SK-N-SH treated with all-trans-retinoic acid at 6 μM for 48 hours (cell line): ENCODE data around the gene ARID5B.

Experiments
- ATAC-seq: fragments of 200-7000 bp; cut with Tn5 transposase; 3 replicates; pipeline ENCODE4 v1.9.1; 2020; ENCODE audit warnings: mild to moderate bottlenecking, moderate library complexity
- ARNTL ChIP-seq: fragments of 450-650 bp; formaldehyde crosslinking; IDR thresholded peaks from 2 replicates; pipeline ENCODE4 v1.5.0; 2020; ENCODE audit warnings: low read depth, mild to moderate bottlenecking, moderate library complexity, borderline replicate concordance
- BACH2 ChIP-seq: fragments of 250-450 bp; sonication (Bioruptor Pico); IDR thresholded peaks from 2 replicates; pipeline ENCODE4 v1.9.0; 2021; ENCODE audit warnings: mild to moderate bottlenecking, borderline replicate concordance
- CSDC2 ChIP-seq: fragments of 250-450 bp; sonication (Bioruptor Pico); IDR thresholded peaks from 2 replicates; pipeline ENCODE4 v1.5.0; 2020; ENCODE audit warnings: mild to moderate bottlenecking, moderate library complexity
- ESRRG ChIP-seq: fragments of 250-450 bp; sonication (Bioruptor Pico); IDR thresholded peaks from 2 replicates; pipeline ENCODE4 v1.6.1; 2021; ENCODE audit warnings: mild to moderate bottlenecking
- GLIS3 ChIP-seq: fragments of 250-450 bp; sonication (Bioruptor Pico); IDR thresholded peaks from 2 replicates; pipeline ENCODE4 v1.5.0; 2020; ENCODE audit warnings: mild to moderate bottlenecking, moderate library complexity
- ISL1 ChIP-seq: fragments of 250-450 bp; sonication (Bioruptor Pico); IDR thresholded peaks from 2 replicates; pipeline ENCODE4 v2.1.2; 2022; ENCODE audit warnings: mild to moderate bottlenecking, moderate library complexity
- OSR1 ChIP-seq: fragments of 250-450 bp; sonication (Bioruptor Pico); IDR thresholded peaks from 2 replicates; pipeline ENCODE4 v1.8.0; 2022; ENCODE audit warnings: moderate library complexity, mild to moderate bottlenecking, inconsistent platforms
- PPARA ChIP-seq: fragments of 250-450 bp; sonication (Bioruptor Pico); IDR thresholded peaks from 2 replicates; pipeline ENCODE4 v1.5.0; 2020; ENCODE audit warnings: mild to moderate bottlenecking, borderline replicate concordance
- RARB ChIP-seq: fragments of 250-450 bp; sonication (Bioruptor Pico); IDR thresholded peaks from 2 replicates; pipeline ENCODE4 v1.8.0; 2021; ENCODE audit warnings: mild to moderate bottlenecking, moderate library complexity
- TCF4 ChIP-seq: fragments of 250-450 bp; sonication (Bioruptor Pico); IDR thresholded peaks from 2 replicates; pipeline ENCODE4 v1.8.0; 2021; ENCODE audit warnings: mild to moderate bottlenecking, moderate library complexity, borderline replicate concordance
- TOX ChIP-seq: fragments of 250-450 bp; sonication (Bioruptor Pico); IDR thresholded peaks from 2 replicates; pipeline ENCODE4 v1.8.0; 2021; ENCODE audit warnings: mild to moderate bottlenecking, moderate library complexity, borderline replicate concordance
- ZC3H10 ChIP-seq: fragments of 250-450 bp; sonication (Bioruptor Pico); IDR thresholded peaks from 2 replicates; pipeline ENCODE4 v1.5.1; 2021; ENCODE audit warnings: mild to moderate bottlenecking, moderate library complexity
- ZFP3 ChIP-seq: fragments of 250-450 bp; sonication (Bioruptor Pico); IDR thresholded peaks from 2 replicates; pipeline ENCODE4 v1.5.0; 2020; ENCODE audit warnings: mild to moderate bottlenecking, moderate library complexity
- ZFP30 ChIP-seq: fragments of 450-650 bp; formaldehyde crosslinking; IDR thresholded peaks from 2 replicates; pipeline ENCODE4 v1.5.0; 2022; ENCODE audit warnings: mild to moderate bottlenecking, moderate library complexity
- ZNF565 ChIP-seq: fragments of 450-650 bp; formaldehyde crosslinking; conservative IDR thresholded peaks from 2 replicates; pipeline ENCODE4 v1.5.0; 2020; ENCODE audit warnings: low read depth, mild to moderate bottlenecking, moderate library complexity
- ZNF8 ChIP-seq: fragments of 450-650 bp; formaldehyde crosslinking; IDR thresholded peaks from 2 replicates; pipeline ENCODE4 v1.5.0; 2020; ENCODE audit warnings: mild to moderate bottlenecking, moderate library complexity
- TF ChIP-seq, protein P1 (sequence below): fragments of 250-450 bp; sonication (Bioruptor Pico); IDR thresholded peaks from 2 replicates; pipeline ENCODE4 v1.8.0; 2021; ENCODE audit warnings: low read depth, mild to moderate bottlenecking, moderate library complexity, borderline replicate concordance
- TF ChIP-seq, protein P2 (sequence below): fragments of 250-450 bp; sonication (Bioruptor Pico); IDR thresholded peaks from 2 replicates; pipeline ENCODE4 v1.5.1; 2020; ENCODE audit warnings: low read depth, mild to moderate bottlenecking, moderate library complexity
- TF ChIP-seq, protein P3 (sequence below): fragments of 250-450 bp; sonication (Bioruptor Pico); IDR thresholded peaks from 2 replicates; pipeline ENCODE4 v1.5.1; 2021; ENCODE audit warnings: mild to moderate bottlenecking, moderate library complexity
- TF ChIP-seq, protein P4 (sequence below): fragments of 250-450 bp; sonication (Bioruptor Pico); IDR thresholded peaks from 2 replicates; pipeline ENCODE4 v1.5.0; 2020; ENCODE audit warnings: mild to moderate bottlenecking, moderate library complexity
- TF ChIP-seq, protein P5 (sequence below): fragments of 250-450 bp; sonication (Bioruptor Pico); IDR thresholded peaks from 2 replicates; pipeline ENCODE4 v1.8.0; 2020; ENCODE audit warnings: mild to moderate bottlenecking, moderate library complexity, borderline replicate concordance

Gene ARID5B

DNA sequence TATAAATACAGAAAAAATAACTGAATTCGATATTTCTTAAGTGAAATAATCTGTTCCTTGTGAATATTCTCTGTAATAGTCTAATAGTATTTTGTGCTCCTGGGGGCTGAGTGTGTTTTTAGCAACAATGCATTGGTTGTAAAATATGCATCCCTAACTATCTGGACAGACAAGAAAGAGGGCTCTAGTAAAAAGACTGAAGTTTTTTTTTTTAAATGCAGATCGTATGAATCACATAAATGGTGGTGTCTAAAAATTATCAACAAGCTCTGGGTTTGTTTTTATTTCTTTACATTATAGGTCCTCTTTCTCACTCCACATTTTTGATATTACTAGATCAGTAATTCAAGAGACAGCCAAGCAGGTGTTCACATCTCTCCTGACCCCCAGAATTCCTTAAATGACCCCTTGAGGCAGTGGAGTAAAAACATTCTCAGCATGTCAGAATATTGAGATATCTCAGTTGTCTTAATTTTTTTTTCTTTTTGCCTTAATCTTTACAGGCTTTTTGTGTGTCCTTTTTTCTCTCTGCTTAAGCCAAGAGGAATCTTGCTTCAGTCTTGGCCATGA, 18.2 kb downstream of the ARID5B start:
- TF ChIP-seq, protein P1, sequence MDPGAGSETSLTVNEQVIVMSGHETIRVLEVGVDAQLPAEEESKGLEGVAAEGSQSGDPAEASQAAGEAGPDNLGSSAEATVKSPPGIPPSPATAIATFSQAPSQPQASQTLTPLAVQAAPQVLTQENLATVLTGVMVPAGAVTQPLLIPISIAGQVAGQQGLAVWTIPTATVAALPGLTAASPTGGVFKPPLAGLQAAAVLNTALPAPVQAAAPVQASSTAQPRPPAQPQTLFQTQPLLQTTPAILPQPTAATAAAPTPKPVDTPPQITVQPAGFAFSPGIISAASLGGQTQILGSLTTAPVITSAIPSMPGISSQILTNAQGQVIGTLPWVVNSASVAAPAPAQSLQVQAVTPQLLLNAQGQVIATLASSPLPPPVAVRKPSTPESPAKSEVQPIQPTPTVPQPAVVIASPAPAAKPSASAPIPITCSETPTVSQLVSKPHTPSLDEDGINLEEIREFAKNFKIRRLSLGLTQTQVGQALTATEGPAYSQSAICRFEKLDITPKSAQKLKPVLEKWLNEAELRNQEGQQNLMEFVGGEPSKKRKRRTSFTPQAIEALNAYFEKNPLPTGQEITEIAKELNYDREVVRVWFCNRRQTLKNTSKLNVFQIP (CRISPR knock-in tag): no peak
- TF ChIP-seq TCF4 (CRISPR knock-in tag): no peak
- no peak for TF ChIP-seq ARNTL (CRISPR knock-in tag)
- no peak for TF ChIP-seq PPARA (CRISPR knock-in tag)
- TF ChIP-seq ISL1: no peak
- TF ChIP-seq, protein P2, sequence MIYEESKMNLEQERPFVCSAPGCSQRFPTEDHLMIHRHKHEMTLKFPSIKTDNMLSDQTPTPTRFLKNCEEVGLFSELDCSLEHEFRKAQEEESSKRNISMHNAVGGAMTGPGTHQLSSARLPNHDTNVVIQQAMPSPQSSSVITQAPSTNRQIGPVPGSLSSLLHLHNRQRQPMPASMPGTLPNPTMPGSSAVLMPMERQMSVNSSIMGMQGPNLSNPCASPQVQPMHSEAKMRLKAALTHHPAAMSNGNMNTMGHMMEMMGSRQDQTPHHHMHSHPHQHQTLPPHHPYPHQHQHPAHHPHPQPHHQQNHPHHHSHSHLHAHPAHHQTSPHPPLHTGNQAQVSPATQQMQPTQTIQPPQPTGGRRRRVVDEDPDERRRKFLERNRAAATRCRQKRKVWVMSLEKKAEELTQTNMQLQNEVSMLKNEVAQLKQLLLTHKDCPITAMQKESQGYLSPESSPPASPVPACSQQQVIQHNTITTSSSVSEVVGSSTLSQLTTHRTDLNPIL (CRISPR knock-in tag): no peak
- TF ChIP-seq, protein P3, sequence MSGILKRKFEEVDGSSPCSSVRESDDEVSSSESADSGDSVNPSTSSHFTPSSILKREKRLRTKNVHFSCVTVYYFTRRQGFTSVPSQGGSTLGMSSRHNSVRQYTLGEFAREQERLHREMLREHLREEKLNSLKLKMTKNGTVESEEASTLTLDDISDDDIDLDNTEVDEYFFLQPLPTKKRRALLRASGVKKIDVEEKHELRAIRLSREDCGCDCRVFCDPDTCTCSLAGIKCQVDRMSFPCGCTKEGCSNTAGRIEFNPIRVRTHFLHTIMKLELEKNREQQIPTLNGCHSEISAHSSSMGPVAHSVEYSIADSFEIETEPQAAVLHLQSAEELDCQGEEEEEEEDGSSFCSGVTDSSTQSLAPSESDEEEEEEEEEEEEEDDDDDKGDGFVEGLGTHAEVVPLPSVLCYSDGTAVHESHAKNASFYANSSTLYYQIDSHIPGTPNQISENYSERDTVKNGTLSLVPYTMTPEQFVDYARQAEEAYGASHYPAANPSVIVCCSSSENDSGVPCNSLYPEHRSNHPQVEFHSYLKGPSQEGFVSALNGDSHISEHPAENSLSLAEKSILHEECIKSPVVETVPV (CRISPR knock-in tag): no peak
- TF ChIP-seq CSDC2 (CRISPR knock-in tag): no peak
- TF ChIP-seq, protein P4, sequence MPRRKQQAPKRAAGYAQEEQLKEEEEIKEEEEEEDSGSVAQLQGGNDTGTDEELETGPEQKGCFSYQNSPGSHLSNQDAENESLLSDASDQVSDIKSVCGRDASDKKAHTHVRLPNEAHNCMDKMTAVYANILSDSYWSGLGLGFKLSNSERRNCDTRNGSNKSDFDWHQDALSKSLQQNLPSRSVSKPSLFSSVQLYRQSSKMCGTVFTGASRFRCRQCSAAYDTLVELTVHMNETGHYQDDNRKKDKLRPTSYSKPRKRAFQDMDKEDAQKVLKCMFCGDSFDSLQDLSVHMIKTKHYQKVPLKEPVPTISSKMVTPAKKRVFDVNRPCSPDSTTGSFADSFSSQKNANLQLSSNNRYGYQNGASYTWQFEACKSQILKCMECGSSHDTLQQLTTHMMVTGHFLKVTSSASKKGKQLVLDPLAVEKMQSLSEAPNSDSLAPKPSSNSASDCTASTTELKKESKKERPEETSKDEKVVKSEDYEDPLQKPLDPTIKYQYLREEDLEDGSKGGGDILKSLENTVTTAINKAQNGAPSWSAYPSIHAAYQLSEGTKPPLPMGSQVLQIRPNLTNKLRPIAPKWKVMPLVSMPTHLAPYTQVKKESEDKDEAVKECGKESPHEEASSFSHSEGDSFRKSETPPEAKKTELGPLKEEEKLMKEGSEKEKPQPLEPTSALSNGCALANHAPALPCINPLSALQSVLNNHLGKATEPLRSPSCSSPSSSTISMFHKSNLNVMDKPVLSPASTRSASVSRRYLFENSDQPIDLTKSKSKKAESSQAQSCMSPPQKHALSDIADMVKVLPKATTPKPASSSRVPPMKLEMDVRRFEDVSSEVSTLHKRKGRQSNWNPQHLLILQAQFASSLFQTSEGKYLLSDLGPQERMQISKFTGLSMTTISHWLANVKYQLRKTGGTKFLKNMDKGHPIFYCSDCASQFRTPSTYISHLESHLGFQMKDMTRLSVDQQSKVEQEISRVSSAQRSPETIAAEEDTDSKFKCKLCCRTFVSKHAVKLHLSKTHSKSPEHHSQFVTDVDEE (CRISPR knock-in tag): no peak
- TF ChIP-seq ESRRG: no peak
- no peak for TF ChIP-seq TOX (CRISPR knock-in tag)
- TF ChIP-seq BACH2: no peak
- TF ChIP-seq ZFP30 (CRISPR knock-in tag): no peak
- no peak for TF ChIP-seq RARB (CRISPR knock-in tag)
- no peak for ATAC-seq

DNA sequence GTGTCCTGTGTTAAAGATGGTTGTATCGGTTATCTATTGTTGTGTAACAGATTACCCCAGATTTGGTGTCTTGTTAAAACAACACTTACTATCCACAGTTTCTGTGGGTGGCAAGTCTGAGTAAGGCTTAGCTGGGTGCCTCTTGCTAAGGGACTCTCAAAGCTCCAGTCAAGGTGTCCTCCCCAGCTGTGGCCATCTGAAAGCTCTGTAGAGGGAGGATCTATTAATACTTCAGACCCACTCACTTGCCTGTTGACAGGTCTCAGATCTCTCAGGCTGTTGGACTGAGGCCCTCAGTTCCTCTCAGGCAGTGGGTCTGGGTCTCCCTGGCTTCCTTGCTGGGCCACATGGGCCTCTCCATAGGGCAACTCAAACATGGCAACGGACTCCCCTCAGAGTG, 19.6 kb downstream of the ARID5B start:
- TF ChIP-seq, protein P3 (CRISPR knock-in tag): no peak
- TF ChIP-seq ZFP3: no peak
- TF ChIP-seq ZNF8 (CRISPR knock-in tag): no peak
- TF ChIP-seq, protein P5, sequence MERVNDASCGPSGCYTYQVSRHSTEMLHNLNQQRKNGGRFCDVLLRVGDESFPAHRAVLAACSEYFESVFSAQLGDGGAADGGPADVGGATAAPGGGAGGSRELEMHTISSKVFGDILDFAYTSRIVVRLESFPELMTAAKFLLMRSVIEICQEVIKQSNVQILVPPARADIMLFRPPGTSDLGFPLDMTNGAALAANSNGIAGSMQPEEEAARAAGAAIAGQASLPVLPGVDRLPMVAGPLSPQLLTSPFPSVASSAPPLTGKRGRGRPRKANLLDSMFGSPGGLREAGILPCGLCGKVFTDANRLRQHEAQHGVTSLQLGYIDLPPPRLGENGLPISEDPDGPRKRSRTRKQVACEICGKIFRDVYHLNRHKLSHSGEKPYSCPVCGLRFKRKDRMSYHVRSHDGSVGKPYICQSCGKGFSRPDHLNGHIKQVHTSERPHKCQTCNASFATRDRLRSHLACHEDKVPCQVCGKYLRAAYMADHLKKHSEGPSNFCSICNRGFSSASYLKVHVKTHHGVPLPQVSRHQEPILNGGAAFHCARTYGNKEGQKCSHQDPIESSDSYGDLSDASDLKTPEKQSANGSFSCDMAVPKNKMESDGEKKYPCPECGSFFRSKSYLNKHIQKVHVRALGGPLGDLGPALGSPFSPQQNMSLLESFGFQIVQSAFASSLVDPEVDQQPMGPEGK (CRISPR knock-in tag): no peak
- no peak for TF ChIP-seq CSDC2 (CRISPR knock-in tag)
- no peak for TF ChIP-seq GLIS3 (CRISPR knock-in tag)
- TF ChIP-seq, protein P4 (CRISPR knock-in tag): no peak
- no peak for TF ChIP-seq ZNF565
- no peak for TF ChIP-seq ZC3H10 (CRISPR knock-in tag)
- no peak for TF ChIP-seq ZFP30 (CRISPR knock-in tag)
- no peak for TF ChIP-seq ISL1
- TF ChIP-seq ESRRG: no peak
- TF ChIP-seq, protein P1 (CRISPR knock-in tag): no peak
- TF ChIP-seq, protein P2 (CRISPR knock-in tag): no peak
- no peak for TF ChIP-seq BACH2
- no peak for TF ChIP-seq PPARA (CRISPR knock-in tag)
- TF ChIP-seq OSR1: no peak
- no peak for TF ChIP-seq TCF4 (CRISPR knock-in tag)
- TF ChIP-seq ARNTL (CRISPR knock-in tag): no peak
- TF ChIP-seq, all 23 proteins: peak for 0
- ATAC-seq: no peak
